Activated CD8-positive, alpha-beta memory T cell treated with anti-CD3 and anti-CD28 coated beads, Interleukin-2, amount 10 ng/mL, durations not matched to agents 7 days and 5 days (primary cell): ENCODE measurements around the gene TBC1D2B. TPM values are rescaled to one million over a fixed set of nuclear protein-coding genes. Genes with fewer than 3 reads are reported as not detected.

Source experiments
- ATAC-seq: fragments of 150-1000 bp; cut with Tn5 transposase; one replicate; pipeline ENCODE4 v1.10.0; 2021; ENCODE audit warnings: moderate library complexity
- CTCF ChIA-PET: fragments of 350-600 bp; sonication (Branson Sonifier 250); formaldehyde crosslinking; loops from one replicate; lab custom pipeline; 2021; ENCODE audit warnings: antibody characterized with exemption; lab: Charles Lee
- DNase-seq: peaks from one replicate; pipeline ENCODE4 v3.0.0-alpha.2; 2020
- H3K27ac Mint-ChIP-seq: one replicate; pipeline ENCODE4 v1.8.0; 2021; ENCODE audit warnings: mild to moderate bottlenecking, mixed read lengths
- H3K27me3 Mint-ChIP-seq: one replicate; pipeline ENCODE4 v1.8.0; 2021; ENCODE audit warnings: mixed read lengths
- H3K36me3 Mint-ChIP-seq: one replicate; pipeline ENCODE4 v1.8.0; 2021; ENCODE audit warnings: mild to moderate bottlenecking, mixed read lengths
- H3K4me1 Mint-ChIP-seq: one replicate; pipeline ENCODE4 v1.8.0; 2021; ENCODE audit warnings: mixed read lengths
- H3K4me3 Mint-ChIP-seq: one replicate; pipeline ENCODE4 v1.8.0; 2021; ENCODE audit warnings: mild to moderate bottlenecking, moderate library complexity, mixed read lengths
- H3K9me3 Mint-ChIP-seq: one replicate; pipeline ENCODE4 v1.8.0; 2022; ENCODE audit warnings: low read depth, mixed read lengths
- total RNA-seq, 2 experiments: library from RNA; stranded (reverse); gene quantifications; one replicate each; pipeline ENCODE4 v1.2.3, GENCODE V29; 2021

TBC1D2B gene
- total RNA-seq, 2 experiments from 2014 or later = 118 to 135 TPM

DNA sequence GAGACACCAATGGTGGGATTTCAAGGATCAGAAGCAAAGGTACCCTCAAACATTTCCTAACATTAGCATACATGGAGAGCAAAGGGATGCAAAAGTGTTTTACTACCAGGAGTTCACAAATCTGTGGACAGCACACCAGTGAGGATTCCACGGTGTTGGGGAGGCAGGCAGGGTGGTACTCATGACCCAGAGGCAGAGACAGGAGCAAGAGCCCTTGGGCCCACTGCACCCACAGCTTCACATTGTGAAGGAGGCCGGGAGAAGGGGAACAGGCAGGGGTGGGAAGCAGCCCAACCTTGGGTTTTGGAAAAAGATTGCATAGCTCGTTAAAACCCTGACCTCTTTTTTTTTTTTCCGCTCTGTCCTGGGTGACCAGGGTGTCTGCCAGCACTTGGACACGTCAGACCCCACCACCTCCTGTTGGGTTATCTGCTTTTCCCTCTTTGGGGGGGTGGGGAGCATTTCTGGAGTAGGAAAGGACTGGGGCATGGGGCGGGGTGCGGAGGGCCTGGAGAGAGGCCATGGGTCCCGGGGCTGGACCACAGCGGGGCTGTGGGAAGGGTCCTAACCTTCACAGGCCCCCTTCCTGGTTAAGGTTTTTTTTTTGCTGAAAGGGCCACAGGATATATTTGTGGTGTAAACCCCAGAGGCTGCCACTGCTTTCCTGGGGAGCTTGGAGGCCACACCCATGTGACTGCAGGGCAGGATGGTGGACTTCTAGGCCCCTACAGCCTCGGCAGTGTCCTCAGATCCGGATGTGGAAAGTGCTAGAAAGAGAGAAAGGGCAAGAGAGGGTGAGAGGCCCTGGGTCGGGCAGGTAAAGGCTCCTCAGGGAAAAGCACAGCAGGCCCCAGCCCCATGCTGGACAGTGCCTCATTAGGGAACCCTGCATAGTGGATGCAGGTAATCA lies 27.3 kb upstream of the TBC1D2B start:
- Mint-ChIP-seq H3K27me3 (no peaks in the 10 kb centered on the region), H3K4me3 (peak overlapping the region; percentile 59), H3K27ac (peak overlapping the region; percentile 89), H3K9me3 (no peaks in the 10 kb centered on the region), H3K36me3 (no peaks in the 10 kb centered on the region), H3K4me1 (peaks cover 76% of the 10 kb centered on the region)
- peak; percentile 80 for DNase-seq
- ATAC-seq = peak; percentile 45
- CTCF ChIA-PET = interaction anchor here (1.2 to 14.6 kb wide), 11 partner anchors 8 to 203 kb away, joined by 4 to 251 read pairs (median 8); partner anchors contain the start of genes SH2D7 and TBC1D2B

DNA sequence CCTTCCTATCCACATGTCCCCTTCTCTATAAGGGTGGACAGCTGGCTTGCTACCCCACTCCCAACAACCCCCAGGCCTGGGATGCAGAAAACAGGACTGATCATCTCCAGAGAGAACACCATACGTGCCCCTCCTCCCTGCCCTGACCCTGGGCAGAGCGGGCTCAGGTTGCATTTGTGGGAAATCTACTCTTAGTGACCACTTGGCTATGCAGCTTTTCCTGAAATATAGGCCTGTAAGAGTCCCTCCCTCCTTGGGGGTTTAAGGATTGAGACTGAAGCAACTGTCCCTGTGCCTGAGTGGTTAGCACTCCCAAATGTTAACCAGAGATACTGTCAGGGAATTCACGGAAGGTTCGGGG lies 26.6 kb upstream of the TBC1D2B start:
- H3K4me1 Mint-ChIP-seq = peaks cover 76% of the 10 kb centered on the region
- H3K36me3 Mint-ChIP-seq = no peaks in the 10 kb centered on the region
- peak overlapping the region; percentile 89 for H3K27ac Mint-ChIP-seq
- CTCF ChIA-PET = interaction anchor here (1.8 to 14.6 kb wide), 8 partner anchors 9 to 147 kb away, joined by 8 to 251 read pairs (median 26); partner anchors contain the start of genes SH2D7 and TBC1D2B
- H3K27me3 Mint-ChIP-seq = no peaks in the 10 kb centered on the region
- no peaks in the 10 kb centered on the region for H3K9me3 Mint-ChIP-seq
- ATAC-seq (peak; percentile 25), DNase-seq (no peak)
- peak overlapping the region; percentile 44 for H3K4me3 Mint-ChIP-seq

DNA sequence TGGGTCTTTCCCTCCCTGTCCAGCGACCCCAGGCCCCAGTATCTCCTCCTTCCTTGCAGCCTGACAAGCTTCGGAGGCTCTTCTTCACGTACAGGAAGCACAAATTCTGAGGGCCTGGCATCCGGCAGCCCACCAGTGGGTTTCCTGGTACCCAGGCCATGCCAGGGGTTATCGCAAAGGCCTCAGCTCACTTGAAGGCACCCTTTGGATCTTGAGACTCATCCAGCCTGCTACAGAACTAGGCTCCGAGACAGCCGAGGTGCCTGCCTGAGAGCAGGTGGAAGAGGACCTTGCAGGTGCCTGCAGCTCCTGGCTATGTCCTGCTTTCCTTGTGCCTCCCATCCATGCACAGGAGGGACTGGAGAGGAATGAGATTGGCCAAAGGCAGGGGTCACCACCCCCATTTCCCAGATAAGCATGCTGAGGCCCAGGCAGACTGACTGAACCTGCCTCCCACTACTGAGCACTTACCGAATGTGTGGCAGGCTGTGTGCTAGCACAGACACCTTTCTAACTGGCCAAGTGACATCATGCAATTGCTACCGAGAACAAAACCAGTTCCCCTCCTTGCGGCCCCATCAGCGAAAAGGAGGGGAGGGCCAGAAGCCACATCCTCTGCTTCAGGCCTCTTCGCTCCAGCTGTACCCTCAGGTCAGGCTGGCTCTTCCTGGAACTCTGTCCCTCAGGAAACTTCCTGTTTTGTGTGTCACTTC lies 26.1 kb upstream of the TBC1D2B start:
- peak; percentile 93 for DNase-seq
- peak; percentile 81 for ATAC-seq
- H3K4me3 Mint-ChIP-seq = peak overlapping the region; percentile 44
- H3K9me3 Mint-ChIP-seq = no peaks in the 10 kb centered on the region
- no peaks in the 10 kb centered on the region for H3K27me3 Mint-ChIP-seq
- H3K27ac Mint-ChIP-seq = peak overlapping the region; percentile 89
- no peaks in the 10 kb centered on the region for H3K36me3 Mint-ChIP-seq
- CTCF ChIA-PET = interaction anchor here (1.8 to 14.6 kb wide), 8 partner anchors 10 to 147 kb away, joined by 8 to 251 read pairs (median 26); partner anchors contain the start of genes SH2D7 and TBC1D2B
- peaks cover 74% of the 10 kb centered on the region for H3K4me1 Mint-ChIP-seq

DNA sequence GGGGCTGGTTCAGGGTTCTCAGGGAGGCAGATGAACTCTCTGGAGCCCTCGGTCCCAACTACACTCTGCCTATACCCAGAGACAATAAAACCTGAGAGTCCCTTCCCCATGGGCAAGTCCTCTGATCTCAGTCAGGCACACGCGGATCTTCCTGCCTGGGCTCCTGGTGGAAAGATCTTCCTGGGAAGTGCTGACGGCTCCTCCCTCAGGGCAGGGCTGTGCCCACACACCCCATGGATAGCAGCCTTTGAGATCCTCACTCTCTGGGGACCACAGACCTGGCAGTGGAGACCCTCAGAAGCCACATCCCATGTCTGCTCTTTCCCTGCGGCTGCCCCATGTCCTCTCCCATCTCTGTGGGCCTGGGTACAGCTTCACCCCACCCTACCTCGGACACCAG lies 25.2 kb upstream of the TBC1D2B start:
- CTCF ChIA-PET = interaction anchor here (1.5 to 14.6 kb wide), 8 partner anchors 9 to 146 kb away, joined by 4 to 251 read pairs (median 26); partner anchors contain the start of genes SH2D7 and TBC1D2B
- H3K9me3 Mint-ChIP-seq = no peaks in the 10 kb centered on the region
- DNase-seq (no peak), ATAC-seq (no peak)
- no peak overlapping the region for H3K4me3 Mint-ChIP-seq
- peaks cover 65% of the 10 kb centered on the region for H3K4me1 Mint-ChIP-seq
- peak overlapping the region; percentile 89 for H3K27ac Mint-ChIP-seq
- no peaks in the 10 kb centered on the region for H3K27me3 Mint-ChIP-seq
- H3K36me3 Mint-ChIP-seq = no peaks in the 10 kb centered on the region

DNA sequence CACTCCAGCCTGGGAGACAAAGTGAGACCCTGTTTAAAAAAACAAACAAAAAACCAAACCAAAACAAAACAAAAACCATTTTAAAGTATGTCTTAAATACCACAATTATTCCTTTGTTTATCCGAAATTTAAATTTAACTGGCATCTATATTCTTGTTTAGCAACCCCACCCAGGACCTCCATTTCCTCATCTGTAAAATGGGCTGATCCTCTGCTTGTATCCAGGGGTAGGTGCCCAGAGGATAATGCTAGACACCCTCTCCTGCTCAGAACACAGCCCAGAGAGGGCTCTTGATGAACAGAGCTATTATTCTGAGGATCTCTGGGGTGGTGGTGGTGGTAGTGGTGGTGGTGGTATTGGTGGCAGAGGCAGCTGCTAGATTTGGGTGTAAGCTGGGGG lies 24.7 kb upstream of the TBC1D2B start:
- H3K27me3 Mint-ChIP-seq = no peaks in the 10 kb centered on the region
- ATAC-seq (no peak), DNase-seq (no peak)
- H3K36me3 Mint-ChIP-seq = no peaks in the 10 kb centered on the region
- CTCF ChIA-PET = interaction anchor here (1.5 to 14.6 kb wide), 8 partner anchors 10 to 136 kb away, joined by 3 to 251 read pairs (median 10); partner anchors contain the start of genes CIB2, SH2D7 and TBC1D2B
- H3K4me1 Mint-ChIP-seq = peaks cover 60% of the 10 kb centered on the region
- peak overlapping the region; percentile 89 for H3K27ac Mint-ChIP-seq
- no peaks in the 10 kb centered on the region for H3K9me3 Mint-ChIP-seq
- H3K4me3 Mint-ChIP-seq = no peak overlapping the region

DNA sequence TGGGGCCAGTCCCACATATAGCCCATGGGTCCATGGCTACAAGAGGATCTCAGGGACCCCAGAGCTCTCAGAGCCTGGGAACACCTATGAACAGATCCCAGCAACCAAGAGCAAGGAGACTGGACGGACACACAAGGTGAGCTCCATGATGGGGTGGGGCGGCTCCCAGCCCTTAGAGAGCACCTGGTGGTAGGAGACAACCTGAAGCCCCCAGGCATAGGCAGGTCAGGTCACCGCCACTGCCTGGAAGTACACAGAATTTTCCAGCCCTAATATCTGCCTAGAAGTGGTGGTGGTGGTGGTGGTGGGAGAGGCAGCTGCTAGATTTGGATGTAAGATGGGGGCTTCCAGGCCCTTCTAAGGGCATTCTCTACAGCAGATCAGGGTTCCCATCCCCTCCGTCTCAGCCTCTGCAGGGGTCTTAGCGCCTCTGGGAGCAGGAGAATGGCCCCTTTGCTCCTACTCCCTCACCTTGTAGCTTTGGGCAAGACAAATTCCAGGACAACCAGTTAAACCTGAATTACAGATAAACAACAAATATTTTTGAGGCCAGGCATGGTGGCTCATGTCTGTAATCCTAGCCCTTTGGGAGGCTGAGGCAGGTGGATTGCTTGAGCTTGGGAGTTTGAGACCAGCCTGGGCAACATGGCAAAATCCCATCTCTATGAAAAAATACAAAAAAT lies 24.1 kb upstream of the TBC1D2B start:
- H3K4me1 Mint-ChIP-seq = peaks cover 55% of the 10 kb centered on the region
- peak overlapping the region; percentile 89 for H3K27ac Mint-ChIP-seq
- DNase-seq = no peak
- no peaks in the 10 kb centered on the region for H3K27me3 Mint-ChIP-seq
- no peak overlapping the region for H3K4me3 Mint-ChIP-seq
- no peaks in the 10 kb centered on the region for H3K9me3 Mint-ChIP-seq
- no peak for ATAC-seq
- no peaks in the 10 kb centered on the region for H3K36me3 Mint-ChIP-seq
- CTCF ChIA-PET = interaction anchor here (1.5 to 14.6 kb wide), 8 partner anchors 9 to 135 kb away, joined by 3 to 251 read pairs (median 10); partner anchors contain the start of genes CIB2, SH2D7 and TBC1D2B

DNA sequence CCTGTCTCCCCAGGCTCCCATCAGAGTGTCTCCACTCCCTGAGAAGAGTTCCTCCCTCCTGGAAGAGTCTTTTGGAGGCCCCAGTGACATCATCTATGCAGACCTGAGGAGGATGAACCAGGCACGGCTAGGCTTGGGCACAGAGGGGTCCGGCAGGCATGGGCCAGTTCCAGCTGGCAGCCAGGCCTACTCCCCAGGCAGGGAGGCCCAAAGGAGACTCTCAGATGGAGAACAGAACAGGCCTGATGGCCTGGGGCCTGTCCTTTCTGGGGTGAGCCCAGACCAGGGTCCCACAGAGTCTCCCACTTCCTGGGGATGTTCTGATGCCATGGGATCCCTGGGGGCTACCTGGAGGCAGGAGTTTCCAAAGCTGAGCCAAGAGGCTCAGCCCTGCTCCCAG lies 23.4 kb upstream of the TBC1D2B start:
- H3K4me3 Mint-ChIP-seq = no peak overlapping the region

DNA sequence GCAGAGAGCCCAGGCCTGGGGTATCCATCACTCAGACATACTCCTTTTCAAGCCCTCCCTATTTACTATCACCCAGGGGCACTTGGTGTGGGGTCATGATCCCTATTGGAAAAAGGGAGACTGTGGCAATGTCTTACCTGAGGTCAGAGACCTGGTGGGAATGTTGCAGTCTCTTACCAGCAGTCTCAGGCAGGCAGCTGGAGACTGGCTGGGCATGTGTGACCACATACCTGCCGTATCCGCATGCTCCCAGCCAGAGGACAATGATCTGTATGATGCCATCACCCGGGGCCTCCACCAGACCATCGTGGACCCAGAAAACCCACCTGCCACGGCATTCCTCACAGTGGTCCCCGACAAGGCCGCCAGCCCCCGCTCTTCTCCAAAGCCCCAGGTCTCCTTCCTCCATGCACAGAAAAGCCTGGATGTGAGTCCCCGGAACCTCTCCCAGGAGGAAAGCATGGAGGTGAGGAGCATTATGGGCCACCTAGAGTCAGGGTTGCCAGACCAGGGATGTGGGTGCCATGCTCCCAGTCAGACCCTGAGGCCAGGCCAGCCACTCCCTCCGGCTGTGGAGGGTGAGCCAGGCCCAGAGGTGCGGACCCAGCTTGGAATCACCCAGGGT lies 20.7 kb upstream of the TBC1D2B start:
- no peaks in the 10 kb centered on the region for H3K36me3 Mint-ChIP-seq
- H3K27me3 Mint-ChIP-seq = no peaks in the 10 kb centered on the region
- H3K9me3 Mint-ChIP-seq = no peaks in the 10 kb centered on the region
- H3K4me3 Mint-ChIP-seq = no peak overlapping the region
- H3K4me1 Mint-ChIP-seq = peaks cover 36% of the 10 kb centered on the region
- CTCF ChIA-PET = interaction anchor here (2.3 to 2.4 kb wide), 2 partner anchors 16 to 97 kb away, joined by 5 to 8 read pairs; no protein-coding TSS in a partner anchor
- no peak for ATAC-seq
- no peak for DNase-seq
- no peak overlapping the region for H3K27ac Mint-ChIP-seq

More for the DNA sequence above, 23.4 kb upstream of the TBC1D2B start:
- H3K27ac Mint-ChIP-seq = peak overlapping the region; percentile 22
- peaks cover 48% of the 10 kb centered on the region for H3K4me1 Mint-ChIP-seq
- no peaks in the 10 kb centered on the region for H3K36me3 Mint-ChIP-seq
- no peak for DNase-seq
- CTCF ChIA-PET = interaction anchor here (1.6 to 14.6 kb wide), 5 partner anchors 26 to 134 kb away, joined by 3 to 251 read pairs (median 11); partner anchors contain the start of genes CIB2 and TBC1D2B
- H3K27me3 Mint-ChIP-seq = no peaks in the 10 kb centered on the region
- no peaks in the 10 kb centered on the region for H3K9me3 Mint-ChIP-seq
- no peak for ATAC-seq

DNA sequence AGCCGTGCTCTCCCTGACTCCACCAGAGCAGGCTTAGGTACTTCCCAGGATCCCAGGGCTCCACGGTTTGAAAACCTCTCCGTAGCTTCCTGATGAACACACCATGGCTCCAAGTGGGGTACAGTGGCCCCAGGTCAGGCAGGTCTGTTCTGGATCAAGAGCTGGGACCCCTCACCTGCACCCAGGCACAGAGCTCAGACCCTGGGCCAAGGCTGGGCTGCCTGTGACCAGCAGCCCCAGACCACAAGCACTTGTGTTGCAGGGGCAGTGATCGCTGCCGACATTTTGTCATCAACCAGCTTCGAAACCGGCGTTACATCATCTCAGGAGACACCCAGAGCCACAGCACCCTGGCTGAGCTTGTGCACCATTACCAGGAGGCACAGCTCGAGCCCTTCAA lies 20.2 kb upstream of the TBC1D2B start:
- no peak overlapping the region for H3K4me3 Mint-ChIP-seq
- H3K27me3 Mint-ChIP-seq = no peaks in the 10 kb centered on the region
- H3K4me1 Mint-ChIP-seq = peaks cover 36% of the 10 kb centered on the region
- ATAC-seq (no peak), DNase-seq (no peak)
- CTCF ChIA-PET = interaction anchor here (0.5 to 2.4 kb wide), 4 partner anchors 11 to 98 kb away, joined by 3 to 8 read pairs (median 5); no protein-coding TSS in a partner anchor
- H3K9me3 Mint-ChIP-seq = no peaks in the 10 kb centered on the region
- H3K36me3 Mint-ChIP-seq = no peaks in the 10 kb centered on the region
- H3K27ac Mint-ChIP-seq = no peak overlapping the region

DNA sequence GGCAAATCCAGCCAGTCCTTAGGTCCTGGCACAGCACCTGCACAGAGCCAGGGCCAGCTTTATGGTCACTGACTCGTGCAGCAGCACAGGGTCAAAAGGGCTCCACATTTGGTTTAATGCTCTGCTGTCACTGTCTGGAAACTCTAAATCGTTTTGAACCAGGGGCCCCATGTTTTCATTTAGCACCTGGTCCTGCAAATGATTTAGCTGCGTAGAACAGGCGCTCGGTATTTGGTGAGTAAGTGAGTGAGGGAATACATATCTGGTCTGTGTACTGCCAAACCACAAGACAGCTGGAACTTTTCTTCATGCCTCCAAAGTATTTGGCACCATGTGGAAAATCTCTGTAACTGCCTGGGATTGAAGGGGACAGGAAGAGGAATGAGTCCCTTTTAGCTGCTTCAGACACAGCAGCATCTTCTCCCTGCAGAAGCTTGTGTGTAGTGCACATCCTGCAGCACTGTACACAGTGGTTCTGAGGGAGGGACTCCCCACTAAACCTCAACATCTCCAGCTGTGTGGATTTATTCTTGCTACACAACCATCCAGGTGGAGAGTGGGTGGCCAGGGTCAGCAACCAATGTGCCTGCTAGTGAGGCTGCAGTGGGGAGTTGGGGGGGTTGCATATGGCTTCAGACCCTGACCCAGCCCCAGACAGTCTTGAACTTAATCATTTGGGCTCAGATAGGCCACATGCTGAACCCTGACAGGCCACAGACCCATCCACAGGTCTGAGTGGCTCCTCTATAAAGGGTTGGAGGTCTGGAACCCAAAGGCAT lies 15.9 kb upstream of the TBC1D2B start:
- ATAC-seq (peak; percentile 63), DNase-seq (no peak)
- Mint-ChIP-seq H3K4me1 (peaks cover 41% of the 10 kb centered on the region), H3K27ac (peak overlapping the region; percentile 61), H3K36me3 (peaks cover 9% of the 10 kb centered on the region), H3K9me3 (peaks cover 6% of the 10 kb centered on the region), H3K27me3 (no peaks in the 10 kb centered on the region), H3K4me3 (no peak overlapping the region)
- CTCF ChIA-PET = interaction anchor here (1.0 to 5.7 kb wide), 10 partner anchors 10 to 147 kb away, joined by 3 to 34 read pairs (median 4); no protein-coding TSS in a partner anchor

DNA sequence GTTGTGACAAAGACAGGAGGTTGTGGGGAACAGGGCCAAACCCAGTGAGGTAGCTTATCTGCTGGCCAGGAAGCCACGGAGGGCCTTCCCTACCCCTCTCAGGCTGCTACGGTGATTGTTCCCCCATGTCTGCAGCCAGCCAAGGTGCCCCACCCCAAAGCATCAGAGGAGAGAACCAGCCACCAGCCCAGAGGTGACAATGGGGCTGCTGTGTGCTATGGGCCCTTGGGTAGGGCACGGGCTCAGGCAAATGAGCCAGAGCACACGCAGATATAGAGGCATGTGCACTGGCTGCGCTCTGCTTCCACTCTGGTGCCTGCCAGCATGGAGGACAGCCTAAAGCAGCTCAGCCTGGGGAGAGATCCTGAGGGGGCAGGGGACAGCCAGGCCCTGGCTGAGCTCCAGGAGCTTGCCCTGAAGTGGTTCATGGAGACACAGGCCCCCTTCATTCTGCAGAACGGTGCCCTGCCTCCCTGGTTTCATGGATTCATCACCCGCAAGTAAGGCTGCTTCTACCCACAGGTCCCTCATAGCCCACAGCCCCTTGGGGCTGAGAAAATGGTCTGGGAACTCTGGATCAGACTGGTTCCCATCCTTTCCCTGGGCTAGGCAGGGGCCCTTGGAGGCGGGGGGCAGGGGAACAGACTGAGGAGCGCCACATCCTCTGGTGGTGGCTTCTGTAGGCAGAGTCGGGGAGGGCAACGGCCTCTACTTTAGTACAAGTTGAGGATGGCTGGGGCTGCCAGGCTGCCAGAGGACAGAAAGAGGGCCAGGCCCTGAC lies 14.9 kb upstream of the TBC1D2B start, which contains the start of gene SH2D7:
SH2D7 (plus strand) TSS at position 301 of the 781 bp plus-strand sequence; CDS start at position 325, 24 bp downstream.
- Mint-ChIP-seq H3K9me3 (peaks cover 6% of the 10 kb centered on the region), H3K27ac (peak within 1 kb of the TSS; percentile 61), H3K27me3 (no peaks in the 10 kb centered on the region), H3K4me1 (peaks cover 41% of the 10 kb centered on the region), H3K4me3 (no peak within 1 kb of the TSS), H3K36me3 (peaks cover 9% of the 10 kb centered on the region)
- no peak for DNase-seq
- CTCF ChIA-PET = interaction anchor here (1.1 to 5.7 kb wide), 7 partner anchors 9 to 134 kb away, joined by 3 to 34 read pairs (median 4); no protein-coding TSS in a partner anchor
- ATAC-seq = peak; percentile 58
